VCaP (cell line): ENCODE data around the gene ORC4.
A peak's percentile ranks its signal among the peaks of the same experiment; 100 is the strongest.
"Not testable (repeated sequence)": the region's sequence is repeated elsewhere in the genome, so short reads cannot be mapped to it uniquely, and the experiment has no call there.

Source experiments
- H3K27ac ChIP-seq: fragments of 450-650 bp; 2 replicates; pipeline ENCODE4 v1.5.1; 2017
- TF ChIP-seq, protein P1 (sequence below): fragments of 450-650 bp; conservative IDR thresholded peaks from 2 replicates; pipeline ENCODE4 v1.5.1; 2017; ENCODE audit warnings: mild to moderate bottlenecking, moderate library complexity

ORC4 gene

DNA sequence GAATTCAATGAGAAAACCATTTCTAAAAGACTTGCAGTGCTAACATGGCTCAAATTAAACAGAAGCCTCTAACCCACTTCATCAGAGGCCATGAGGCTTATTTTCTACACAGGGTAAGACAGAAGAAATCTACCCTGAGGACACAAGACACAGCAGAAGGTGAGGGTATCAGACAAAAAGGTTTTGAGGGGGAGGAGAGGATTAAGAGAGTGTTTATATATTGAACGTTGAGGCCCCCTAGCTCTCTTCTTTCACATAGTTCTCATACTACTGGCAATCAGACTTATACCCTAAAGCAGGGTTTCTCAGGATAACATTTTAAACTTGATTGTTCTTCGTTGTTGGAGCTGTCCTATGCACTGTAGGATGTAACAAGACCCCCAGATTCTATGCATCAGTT lies 21.4 kb downstream of the ORC4 start:
- TF ChIP-seq, protein P1, sequence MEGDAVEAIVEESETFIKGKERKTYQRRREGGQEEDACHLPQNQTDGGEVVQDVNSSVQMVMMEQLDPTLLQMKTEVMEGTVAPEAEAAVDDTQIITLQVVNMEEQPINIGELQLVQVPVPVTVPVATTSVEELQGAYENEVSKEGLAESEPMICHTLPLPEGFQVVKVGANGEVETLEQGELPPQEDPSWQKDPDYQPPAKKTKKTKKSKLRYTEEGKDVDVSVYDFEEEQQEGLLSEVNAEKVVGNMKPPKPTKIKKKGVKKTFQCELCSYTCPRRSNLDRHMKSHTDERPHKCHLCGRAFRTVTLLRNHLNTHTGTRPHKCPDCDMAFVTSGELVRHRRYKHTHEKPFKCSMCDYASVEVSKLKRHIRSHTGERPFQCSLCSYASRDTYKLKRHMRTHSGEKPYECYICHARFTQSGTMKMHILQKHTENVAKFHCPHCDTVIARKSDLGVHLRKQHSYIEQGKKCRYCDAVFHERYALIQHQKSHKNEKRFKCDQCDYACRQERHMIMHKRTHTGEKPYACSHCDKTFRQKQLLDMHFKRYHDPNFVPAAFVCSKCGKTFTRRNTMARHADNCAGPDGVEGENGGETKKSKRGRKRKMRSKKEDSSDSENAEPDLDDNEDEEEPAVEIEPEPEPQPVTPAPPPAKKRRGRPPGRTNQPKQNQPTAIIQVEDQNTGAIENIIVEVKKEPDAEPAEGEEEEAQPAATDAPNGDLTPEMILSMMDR, result no peak
- H3K27ac ChIP-seq, result no peak overlapping the region

GRCh38 chr2:147998203-147998602 lies 22.3 kb downstream of the ORC4 start:
- no peak overlapping the region for H3K27ac ChIP-seq
- TF ChIP-seq, protein P1, result no peak

- TF ChIP-seq, protein P1, result no peak
- no peak overlapping the region for H3K27ac ChIP-seq
These were observed 23.7 kb downstream of the ORC4 start for GRCh38 chr2:147996828-147997227.

DNA sequence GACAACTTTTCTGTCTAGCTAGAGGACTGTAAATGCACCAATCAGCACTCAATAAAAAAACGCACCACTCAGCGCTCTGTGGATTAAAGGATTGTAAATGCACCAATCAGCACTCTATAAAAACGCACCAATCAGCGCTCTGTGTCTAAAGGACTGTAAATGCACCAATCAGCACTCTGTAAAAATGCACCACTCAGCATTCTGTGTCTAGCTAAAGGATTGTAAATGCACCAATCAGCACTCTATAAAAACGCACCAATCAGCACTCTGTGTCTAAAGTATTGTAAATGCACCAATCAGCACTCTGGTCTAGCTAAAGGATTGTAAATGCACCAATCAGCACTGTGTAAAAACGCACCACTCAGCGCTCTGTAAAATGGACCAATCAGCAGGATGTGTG lies 25.6 kb downstream of the ORC4 start:
- H3K27ac ChIP-seq, result not testable (repeated sequence)

GRCh38 chr2:147989809-147990403 lies 30.6 kb downstream of the ORC4 start:
- H3K27ac ChIP-seq, result no peak overlapping the region
- TF ChIP-seq, protein P1, result peak; percentile 75

DNA sequence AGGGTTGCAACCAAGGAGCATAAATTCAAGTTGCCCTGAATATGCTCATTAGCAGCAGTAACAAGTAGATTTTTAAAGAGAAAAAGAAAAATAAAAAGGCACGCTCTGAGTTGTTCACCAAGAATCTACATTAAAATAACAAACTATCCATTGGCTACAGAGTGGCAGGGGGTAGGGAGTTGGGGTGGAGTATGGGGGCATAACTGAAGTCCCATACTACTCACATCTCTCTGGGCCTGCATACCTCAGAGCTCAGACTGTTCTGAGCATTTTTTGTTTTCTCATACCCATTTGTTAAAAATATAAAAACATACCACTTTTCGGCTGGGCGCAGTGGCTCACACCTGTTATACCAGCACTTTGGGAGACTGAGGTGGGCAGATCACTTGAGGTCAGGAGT lies 31.4 kb downstream of the ORC4 start:
- TF ChIP-seq, protein P1, result no peak
- H3K27ac ChIP-seq, result no peak overlapping the region

GRCh38 chr2:147980940-147981528 lies 39.5 kb downstream of the ORC4 start:
- no peak overlapping the region for H3K27ac ChIP-seq
- TF ChIP-seq, protein P1, result no peak

DNA sequence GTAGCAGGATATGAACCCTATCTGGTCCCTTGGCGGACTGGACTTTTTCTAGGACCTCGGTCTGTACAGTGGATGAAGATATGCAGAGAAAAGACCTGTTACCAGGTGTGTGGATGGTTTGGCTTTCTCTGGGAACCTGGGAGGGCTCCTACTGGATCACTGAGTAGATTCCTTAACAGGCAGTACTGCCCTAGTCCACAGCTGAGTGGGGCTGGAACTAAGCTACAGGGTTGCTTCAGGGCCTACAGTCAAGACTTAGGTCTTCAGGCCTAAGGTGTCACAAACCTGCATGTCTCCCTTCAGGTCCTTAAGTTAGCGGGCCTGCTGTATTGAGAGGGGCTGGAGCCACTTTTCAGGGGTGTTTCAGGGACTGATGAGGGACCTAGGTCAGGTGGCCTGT lies 42.9 kb downstream of the ORC4 start:
- no peak overlapping the region for H3K27ac ChIP-seq
- TF ChIP-seq, protein P1, result no peak
